ENCODE results near the gene FHIT. TPM values are rescaled to one million over a fixed set of nuclear protein-coding genes. Genes with fewer than 3 reads are reported as not detected.

FHIT gene
- total and polyA plus RNA-seq, 4 donors: 2.1 to 14.7 (median 6.6) TPM

DNA sequence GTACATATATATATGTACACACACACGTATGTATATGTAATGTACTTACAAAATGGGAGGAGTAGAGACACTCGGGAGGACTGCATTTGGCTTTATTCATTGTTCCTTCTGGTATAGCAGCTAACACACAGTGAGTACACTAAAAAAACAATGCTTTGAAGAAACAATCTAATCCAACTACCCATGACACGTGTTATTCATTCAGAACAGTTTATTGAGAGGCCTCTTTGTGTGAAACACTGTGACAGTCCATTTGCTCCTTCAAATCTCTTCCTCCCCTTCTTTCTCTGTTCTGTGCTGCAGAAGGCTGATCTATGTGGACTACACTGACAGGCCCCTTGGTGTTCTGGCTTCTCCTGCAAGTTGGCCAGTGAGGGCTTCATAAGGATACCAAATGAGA lies 1125.6 kb downstream of the FHIT start:
- H3K4me3 ChIP-seq (ENCODE audit: low read depth in 1 of 3, low read length in 3 of 3): no peak overlapping the region
- WGBS: 91% methylated on average over 3 of the region's 3 CpGs
- no peaks in the 10 kb centered on the region for H3K36me3 ChIP-seq (ENCODE audit: control insufficient read depth in 4 of 4, insufficient read depth in 3 of 4, low read depth in 1 of 4, low read length in 3 of 4)
- no peaks in the 10 kb centered on the region for H3K9me3 ChIP-seq (ENCODE audit: control insufficient read depth in 4 of 4, low read length in 3 of 4)
- H3K27me3 ChIP-seq (ENCODE audit: control insufficient read depth in 4 of 4, insufficient read depth in 4 of 4, low read length in 3 of 4): no peaks in the 10 kb centered on the region
- TF ChIP-seq, protein P1, sequence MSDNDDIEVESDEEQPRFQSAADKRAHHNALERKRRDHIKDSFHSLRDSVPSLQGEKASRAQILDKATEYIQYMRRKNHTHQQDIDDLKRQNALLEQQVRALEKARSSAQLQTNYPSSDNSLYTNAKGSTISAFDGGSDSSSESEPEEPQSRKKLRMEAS (IDR thresholded peaks at IDR 0.05): no peak
- TF ChIP-seq HNF4A (conservative IDR thresholded peaks at IDR 0.05) (no peak), FOXA2 (IDR thresholded peaks at IDR 0.05) (no peak), HNF4G (IDR thresholded peaks at IDR 0.05) (no peak), ZBTB33 (IDR thresholded peaks at IDR 0.05) (no peak), RXRA (IDR thresholded peaks at IDR 0.05) (no peak), CTCF (IDR thresholded peaks at IDR 0.05; ENCODE audit: low read depth, low read length, missing input control) (no peak), RAD21 (IDR thresholded peaks at IDR 0.05) (no peak)
- H3K4me1 ChIP-seq (ENCODE audit: control insufficient read depth in 4 of 4, insufficient read depth in 4 of 4, low read length in 3 of 4): no peaks in the 10 kb centered on the region
- H3K9ac ChIP-seq (ENCODE audit: low read depth in 1 of 2, low read length in 2 of 2): no peak overlapping the region
- no peak overlapping the region for H3K27ac ChIP-seq (ENCODE audit: low read depth in 1 of 2, low read length in 2 of 2)
- no peak for DNase-seq (ENCODE audit: low spot score)

GRCh38 chr3:60120245-60120644 lies 1131.0 kb downstream of the FHIT start:
- no peaks in the 10 kb centered on the region for H3K9me3 ChIP-seq (ENCODE audit: control insufficient read depth in 4 of 4, low read length in 3 of 4)
- WGBS: 84% methylated on average over 3 of the region's 3 CpGs
- no peak overlapping the region for H3K27ac ChIP-seq (ENCODE audit: low read depth in 1 of 2, low read length in 2 of 2)
- DNase-seq (ENCODE audit: low spot score): no peak
- no peak overlapping the region for H3K9ac ChIP-seq (ENCODE audit: low read depth in 1 of 2, low read length in 2 of 2)
- H3K27me3 ChIP-seq (ENCODE audit: control insufficient read depth in 4 of 4, insufficient read depth in 4 of 4, low read length in 3 of 4): no peaks in the 10 kb centered on the region
- TF ChIP-seq RAD21 (IDR thresholded peaks at IDR 0.05) (no peak), FOXA1 (IDR thresholded peaks at IDR 0.05) (no peak), ZBTB33 (IDR thresholded peaks at IDR 0.05) (no peak), YY1 (IDR thresholded peaks at IDR 0.05) (no peak), SP1 (IDR thresholded peaks at IDR 0.05) (no peak), TAF1 (conservative IDR thresholded peaks at IDR 0.05) (no peak), JUND (IDR thresholded peaks at IDR 0.05) (no peak), FOXA2 (IDR thresholded peaks at IDR 0.05) (no peak), HNF4A (conservative IDR thresholded peaks at IDR 0.05) (no peak), GABPA (IDR thresholded peaks at IDR 0.05 in 1 of 2, conservative IDR thresholded peaks at IDR 0.05 in 1 of 2) (no peak), HNF4G (IDR thresholded peaks at IDR 0.05) (no peak)
- TF ChIP-seq, protein P1 (IDR thresholded peaks at IDR 0.05): no peak
- TF ChIP-seq, protein P2, sequence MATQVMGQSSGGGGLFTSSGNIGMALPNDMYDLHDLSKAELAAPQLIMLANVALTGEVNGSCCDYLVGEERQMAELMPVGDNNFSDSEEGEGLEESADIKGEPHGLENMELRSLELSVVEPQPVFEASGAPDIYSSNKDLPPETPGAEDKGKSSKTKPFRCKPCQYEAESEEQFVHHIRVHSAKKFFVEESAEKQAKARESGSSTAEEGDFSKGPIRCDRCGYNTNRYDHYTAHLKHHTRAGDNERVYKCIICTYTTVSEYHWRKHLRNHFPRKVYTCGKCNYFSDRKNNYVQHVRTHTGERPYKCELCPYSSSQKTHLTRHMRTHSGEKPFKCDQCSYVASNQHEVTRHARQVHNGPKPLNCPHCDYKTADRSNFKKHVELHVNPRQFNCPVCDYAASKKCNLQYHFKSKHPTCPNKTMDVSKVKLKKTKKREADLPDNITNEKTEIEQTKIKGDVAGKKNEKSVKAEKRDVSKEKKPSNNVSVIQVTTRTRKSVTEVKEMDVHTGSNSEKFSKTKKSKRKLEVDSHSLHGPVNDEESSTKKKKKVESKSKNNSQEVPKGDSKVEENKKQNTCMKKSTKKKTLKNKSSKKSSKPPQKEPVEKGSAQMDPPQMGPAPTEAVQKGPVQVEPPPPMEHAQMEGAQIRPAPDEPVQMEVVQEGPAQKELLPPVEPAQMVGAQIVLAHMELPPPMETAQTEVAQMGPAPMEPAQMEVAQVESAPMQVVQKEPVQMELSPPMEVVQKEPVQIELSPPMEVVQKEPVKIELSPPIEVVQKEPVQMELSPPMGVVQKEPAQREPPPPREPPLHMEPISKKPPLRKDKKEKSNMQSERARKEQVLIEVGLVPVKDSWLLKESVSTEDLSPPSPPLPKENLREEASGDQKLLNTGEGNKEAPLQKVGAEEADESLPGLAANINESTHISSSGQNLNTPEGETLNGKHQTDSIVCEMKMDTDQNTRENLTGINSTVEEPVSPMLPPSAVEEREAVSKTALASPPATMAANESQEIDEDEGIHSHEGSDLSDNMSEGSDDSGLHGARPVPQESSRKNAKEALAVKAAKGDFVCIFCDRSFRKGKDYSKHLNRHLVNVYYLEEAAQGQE (IDR thresholded peaks at IDR 0.05): no peak
- H3K4me1 ChIP-seq (ENCODE audit: control insufficient read depth in 4 of 4, insufficient read depth in 4 of 4, low read length in 3 of 4): no peaks in the 10 kb centered on the region
- H3K4me3 ChIP-seq (ENCODE audit: low read depth in 1 of 3, low read length in 3 of 3): no peak overlapping the region
- no peaks in the 10 kb centered on the region for H3K36me3 ChIP-seq (ENCODE audit: control insufficient read depth in 4 of 4, insufficient read depth in 3 of 4, low read depth in 1 of 4, low read length in 3 of 4)

Data from liver (tissue), 9 donors.